Caco-2 (cell line): Measurements from ENCODE around the gene TMEM255B. TPM values are rescaled to one million over a fixed set of nuclear protein-coding genes. Genes with fewer than 3 reads are reported as not detected.

Source experiments
- BruUV-seq: library from RNA; stranded (reverse); fragments of 400-500 nt; replicated peaks from 2 replicates; lab custom pipeline; 2021; lab: Mats Ljungman, UMichigan
- CTCF ChIA-PET: fragments of 300-600 bp; sonication (Branson Sonifier 250); formaldehyde crosslinking; loops from one replicate; lab custom pipeline; 2022; ENCODE audit warnings: antibody characterized with exemption; lab: Charles Lee
- POLR2A ChIA-PET: fragments of 300-600 bp; sonication (Branson Sonifier 250); formaldehyde crosslinking; loops from one replicate; lab custom pipeline; 2022; ENCODE audit warnings: antibody characterized with exemption; lab: Charles Lee
- DNase-seq, 2 experiments: peaks; one replicate each; pipeline versions ENCODE4 v3.0.0 to v3.0.0-alpha.2; 2020 to 2022
- H3K27me3 ChIP-seq: replicated peaks from 2 replicates; pipeline ENCODE4 v1.6.0; 2011; ENCODE audit warnings: low read length; ENCODE audit not compliant: control insufficient read depth, insufficient read depth
- H3K36me3 ChIP-seq: 2 replicates; pipeline ENCODE4 v1.5.1; 2011; ENCODE audit warnings: low read length; ENCODE audit not compliant: control insufficient read depth, insufficient read depth
- H3K4me1 ChIP-seq: fragments of 250-450 bp; sonication (Bioruptor Pico); 2 replicates; pipeline ENCODE4 v1.5.1; 2020; ENCODE audit warnings: mild to moderate bottlenecking
- H3K4me3 ChIP-seq: 2 replicates; pipeline ENCODE4 v1.5.1; 2011; ENCODE audit warnings: low read depth, mild to moderate bottlenecking, control low read depth, low read length
- H3K9me3 ChIP-seq: fragments of 250-450 bp; sonication (Bioruptor Pico); 2 replicates; pipeline ENCODE4 v1.5.1; 2020; ENCODE audit warnings: mild to moderate bottlenecking, moderate library complexity
- H3K27ac Mint-ChIP-seq: one replicate; pipeline ENCODE4 v1.8.0; 2022; ENCODE audit warnings: mixed read lengths; ENCODE audit not compliant: unreplicated experiment
- H3K27me3 Mint-ChIP-seq: one replicate; pipeline ENCODE4 v1.8.0; 2022; ENCODE audit warnings: mixed read lengths; ENCODE audit not compliant: insufficient read depth, unreplicated experiment
- H3K36me3 Mint-ChIP-seq: one replicate; pipeline ENCODE4 v1.8.0; 2022; ENCODE audit warnings: mild to moderate bottlenecking, mixed read lengths; ENCODE audit not compliant: insufficient read depth, unreplicated experiment
- H3K4me1 Mint-ChIP-seq: one replicate; pipeline ENCODE4 v1.8.0; 2022; ENCODE audit warnings: low read depth, mixed read lengths; ENCODE audit not compliant: unreplicated experiment
- H3K4me3 Mint-ChIP-seq: one replicate; pipeline ENCODE4 v1.8.0; 2022; ENCODE audit warnings: mild to moderate bottlenecking, moderate library complexity, mixed read lengths; ENCODE audit not compliant: unreplicated experiment
- H3K9me3 Mint-ChIP-seq: one replicate; pipeline ENCODE4 v1.8.0; 2022; ENCODE audit warnings: mixed read lengths; ENCODE audit not compliant: unreplicated experiment
- intact Hi-C: fragments of 100-400 bp; cut with micrococcal nuclease; formaldehyde crosslinking; loops from one replicate; pipeline ENCODE4 v1.10.0; 2022; ENCODE audit not compliant: unreplicated experiment
- total RNA-seq: library from RNA; stranded (reverse); gene quantifications from 2 replicates; pipeline ENCODE4 v1.2.3, GENCODE V29; 2022
- TF ChIP-seq, protein P1 (sequence below), 2 experiments: fragments of 200-600 bp in 1 of 2; IDR thresholded peaks; 1 replicate in 1 of 2; 2 replicates in 1 of 2; pipeline versions ENCODE4 v1.5.1 to v1.8.0; 2011 to 2022; ENCODE audit warnings: antibody characterized with exemption in 1 of 2, control low read depth in 1 of 2, inconsistent platforms in 1 of 2, low read depth in 1 of 2, low read length in 1 of 2, mild to moderate bottlenecking in 1 of 2, moderate library complexity in 1 of 2; ENCODE audit not compliant: insufficient read depth in 1 of 2, severe bottlenecking in 1 of 2, unreplicated experiment in 1 of 2

TMEM255B gene
- total RNA-seq, 1 experiment from 2014 or later = 0.82 TPM

DNA sequence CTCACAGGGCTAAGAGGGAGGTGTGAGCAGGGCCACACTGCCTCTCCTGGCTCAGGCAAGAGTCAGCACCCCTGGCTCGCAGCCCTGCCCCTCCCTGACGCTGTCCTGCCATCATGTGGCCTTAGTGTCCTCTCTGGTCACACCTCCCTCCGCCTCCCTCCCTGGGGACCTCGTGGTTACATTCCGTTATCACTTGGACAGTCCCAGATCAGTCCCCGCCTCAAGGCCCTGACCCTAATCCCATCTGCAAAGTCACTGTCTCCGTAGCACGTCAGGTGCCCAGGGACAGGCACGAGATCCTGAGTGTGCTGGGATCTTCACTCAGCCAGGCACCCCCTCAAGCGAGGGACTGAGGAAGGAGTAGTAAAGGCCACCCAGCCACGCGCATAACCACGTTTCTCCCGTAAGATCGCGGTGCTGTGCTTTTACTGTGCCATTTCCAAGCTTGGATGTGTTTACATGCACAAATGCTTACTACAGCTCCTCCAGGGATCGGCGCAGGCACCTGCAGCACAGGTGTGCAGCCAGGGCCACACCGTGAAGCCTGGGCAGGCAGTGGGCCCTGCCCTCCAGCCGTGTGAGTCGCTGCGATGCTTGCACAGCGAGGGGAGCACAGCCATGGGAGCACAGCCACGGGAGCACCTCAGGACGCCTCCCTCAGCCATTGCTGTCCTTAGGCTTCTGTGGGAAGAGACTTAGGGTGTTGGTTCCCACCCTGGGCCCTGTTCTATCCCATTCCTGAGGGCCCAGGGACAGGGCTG is 10.7 kb upstream of the TMEM255B start:
- peaks cover 12% of the 10 kb centered on the region for H3K9me3 Mint-ChIP-seq
- no peaks in the 10 kb centered on the region for H3K36me3 ChIP-seq
- no peaks in the 10 kb centered on the region for H3K27me3 Mint-ChIP-seq
- intact Hi-C loops = no loop called here
- no TSS peak for BruUV-seq
- H3K9me3 ChIP-seq = no peaks in the 10 kb centered on the region; the same call in 1 of the 2 replicates
- CTCF ChIA-PET = no interaction called here
- TF ChIP-seq, protein P1, sequence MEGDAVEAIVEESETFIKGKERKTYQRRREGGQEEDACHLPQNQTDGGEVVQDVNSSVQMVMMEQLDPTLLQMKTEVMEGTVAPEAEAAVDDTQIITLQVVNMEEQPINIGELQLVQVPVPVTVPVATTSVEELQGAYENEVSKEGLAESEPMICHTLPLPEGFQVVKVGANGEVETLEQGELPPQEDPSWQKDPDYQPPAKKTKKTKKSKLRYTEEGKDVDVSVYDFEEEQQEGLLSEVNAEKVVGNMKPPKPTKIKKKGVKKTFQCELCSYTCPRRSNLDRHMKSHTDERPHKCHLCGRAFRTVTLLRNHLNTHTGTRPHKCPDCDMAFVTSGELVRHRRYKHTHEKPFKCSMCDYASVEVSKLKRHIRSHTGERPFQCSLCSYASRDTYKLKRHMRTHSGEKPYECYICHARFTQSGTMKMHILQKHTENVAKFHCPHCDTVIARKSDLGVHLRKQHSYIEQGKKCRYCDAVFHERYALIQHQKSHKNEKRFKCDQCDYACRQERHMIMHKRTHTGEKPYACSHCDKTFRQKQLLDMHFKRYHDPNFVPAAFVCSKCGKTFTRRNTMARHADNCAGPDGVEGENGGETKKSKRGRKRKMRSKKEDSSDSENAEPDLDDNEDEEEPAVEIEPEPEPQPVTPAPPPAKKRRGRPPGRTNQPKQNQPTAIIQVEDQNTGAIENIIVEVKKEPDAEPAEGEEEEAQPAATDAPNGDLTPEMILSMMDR (IDR thresholded peaks at IDR 0.05; ENCODE audit: insufficient read depth in 1 of 2, low read depth in 1 of 2, low read length in 1 of 2, severe bottlenecking in 1 of 2, unreplicated experiment in 1 of 2) = no peak
- no peak overlapping the region for H3K4me3 Mint-ChIP-seq
- peaks cover 6% of the 10 kb centered on the region for H3K36me3 Mint-ChIP-seq
- H3K4me1 Mint-ChIP-seq = peaks cover 12% of the 10 kb centered on the region
- POLR2A ChIA-PET = no interaction called here
- peaks cover 7% of the 10 kb centered on the region for H3K4me1 ChIP-seq
- no peak overlapping the region for H3K27ac Mint-ChIP-seq
- no peak overlapping the region for H3K4me3 ChIP-seq
- H3K27me3 ChIP-seq = no peaks in the 10 kb centered on the region
- no peak for DNase-seq

GRCh38 chr13:113748862-113749451 is 10.1 kb upstream of the TMEM255B start:
- no TSS peak for BruUV-seq
- Mint-ChIP-seq H3K27ac (no peak overlapping the region), H3K9me3 (peaks cover 12% of the 10 kb centered on the region), H3K4me1 (peaks cover 12% of the 10 kb centered on the region), H3K36me3 (peaks cover 6% of the 10 kb centered on the region), H3K4me3 (no peak overlapping the region), H3K27me3 (no peaks in the 10 kb centered on the region)
- TF ChIP-seq, protein P1 (IDR thresholded peaks at IDR 0.05; ENCODE audit: insufficient read depth in 1 of 2, low read depth in 1 of 2, low read length in 1 of 2, severe bottlenecking in 1 of 2, unreplicated experiment in 1 of 2) = no peak
- ChIA-PET POLR2A (no interaction called here), CTCF (no interaction called here)
- DNase-seq = no peak
- intact Hi-C loops = no loop called here
- Histone ChIP-seq H3K4me3 (no peak overlapping the region), H3K36me3 (no peaks in the 10 kb centered on the region), H3K27me3 (no peaks in the 10 kb centered on the region), H3K4me1 (peaks cover 7% of the 10 kb centered on the region), H3K9me3 (no peaks in the 10 kb centered on the region; the same call in 1 of the 2 replicates)

DNA sequence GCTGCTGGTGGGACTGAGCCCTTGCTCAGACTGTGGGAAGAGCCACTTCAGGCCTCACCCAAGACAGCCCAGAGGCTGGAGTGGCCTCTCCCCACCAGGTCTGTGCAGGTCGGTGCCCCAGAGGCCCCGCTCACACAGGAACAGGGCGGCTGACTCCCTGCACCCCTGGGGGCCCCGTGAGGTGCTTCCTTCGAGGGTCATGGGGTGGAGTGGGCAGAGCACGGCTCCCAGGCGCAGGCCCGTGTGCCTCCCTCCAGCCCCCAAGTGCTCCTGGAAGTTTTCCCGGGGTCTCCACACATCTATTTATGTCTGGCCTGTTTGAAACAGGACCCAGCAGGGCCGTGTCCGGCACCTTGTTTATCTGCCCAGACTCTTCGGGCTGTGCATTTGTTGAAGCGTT is 9.5 kb upstream of the TMEM255B start:
- Histone ChIP-seq H3K4me3 (no peak overlapping the region), H3K4me1 (peaks cover 7% of the 10 kb centered on the region), H3K27me3 (no peaks in the 10 kb centered on the region), H3K9me3 (no peaks in the 10 kb centered on the region; the same call in 1 of the 2 replicates), H3K36me3 (no peaks in the 10 kb centered on the region)
- H3K27ac Mint-ChIP-seq = no peak overlapping the region
- H3K27me3 Mint-ChIP-seq = no peaks in the 10 kb centered on the region
- peaks cover 6% of the 10 kb centered on the region for H3K36me3 Mint-ChIP-seq
- DNase-seq = no peak
- intact Hi-C loops = no loop called here
- no peak overlapping the region for H3K4me3 Mint-ChIP-seq
- POLR2A ChIA-PET = no interaction called here
- H3K9me3 Mint-ChIP-seq = peaks cover 12% of the 10 kb centered on the region
- TF ChIP-seq, protein P1 (IDR thresholded peaks at IDR 0.05; ENCODE audit: insufficient read depth in 1 of 2, low read depth in 1 of 2, low read length in 1 of 2, severe bottlenecking in 1 of 2, unreplicated experiment in 1 of 2) = no peak
- H3K4me1 Mint-ChIP-seq = peaks cover 12% of the 10 kb centered on the region
- CTCF ChIA-PET = no interaction called here
- BruUV-seq = no TSS peak
